ENCODE data around the gene SHC3.

DNA sequence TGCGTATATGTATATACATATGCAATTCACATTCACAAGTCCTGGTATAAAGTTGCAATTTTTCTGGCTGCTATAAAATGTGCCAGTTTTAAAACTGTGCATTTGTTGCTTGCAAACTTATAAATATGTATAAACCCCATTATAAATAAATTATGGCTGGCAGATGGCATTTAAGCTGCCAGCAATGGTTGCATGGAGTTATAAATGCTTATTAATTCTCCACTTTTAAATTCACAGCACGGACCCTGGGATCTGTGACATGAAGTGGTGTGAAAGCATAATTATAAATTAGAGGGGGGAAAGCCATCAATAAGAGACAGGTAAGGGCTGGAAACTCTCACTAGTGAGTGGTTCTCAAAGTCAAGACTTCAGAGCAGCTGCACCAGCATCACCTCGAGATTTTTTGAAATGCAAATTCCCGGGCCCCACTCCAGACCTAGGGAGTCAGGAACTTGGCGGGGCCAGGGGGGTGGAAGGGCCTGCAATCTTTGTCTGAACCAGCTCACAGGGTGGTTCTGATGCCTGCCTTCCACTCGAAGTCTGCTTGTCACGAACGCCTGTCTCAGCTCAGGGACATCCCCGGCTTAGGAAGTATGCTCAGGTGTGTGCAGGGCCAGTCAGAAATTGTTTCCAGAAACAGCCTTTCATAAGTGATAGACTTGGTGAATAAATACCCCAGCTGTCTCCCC, 170.4 kb downstream of the SHC3 start:
- TF ChIP-seq BHLHE40 (IDR thresholded peaks at IDR 0.05; ENCODE audit: borderline replicate concordance) (no peak), LEF1 (IDR thresholded peaks at IDR 0.05; ENCODE audit: borderline replicate concordance) (no peak), CTBP1 (IDR thresholded peaks at IDR 0.05; ENCODE audit: borderline replicate concordance) (no peak), SP1 (IDR thresholded peaks at IDR 0.05) (no peak), SUZ12 (IDR thresholded peaks at IDR 0.05) (no peak), HDGF (IDR thresholded peaks at IDR 0.05; ENCODE audit: borderline replicate concordance) (no peak), FOXK2 (IDR thresholded peaks at IDR 0.05) (no peak), FOXA1 (IDR thresholded peaks at IDR 0.05) (no peak), ZNF384 (IDR thresholded peaks at IDR 0.05) (no peak)
- TF ChIP-seq, protein P1, sequence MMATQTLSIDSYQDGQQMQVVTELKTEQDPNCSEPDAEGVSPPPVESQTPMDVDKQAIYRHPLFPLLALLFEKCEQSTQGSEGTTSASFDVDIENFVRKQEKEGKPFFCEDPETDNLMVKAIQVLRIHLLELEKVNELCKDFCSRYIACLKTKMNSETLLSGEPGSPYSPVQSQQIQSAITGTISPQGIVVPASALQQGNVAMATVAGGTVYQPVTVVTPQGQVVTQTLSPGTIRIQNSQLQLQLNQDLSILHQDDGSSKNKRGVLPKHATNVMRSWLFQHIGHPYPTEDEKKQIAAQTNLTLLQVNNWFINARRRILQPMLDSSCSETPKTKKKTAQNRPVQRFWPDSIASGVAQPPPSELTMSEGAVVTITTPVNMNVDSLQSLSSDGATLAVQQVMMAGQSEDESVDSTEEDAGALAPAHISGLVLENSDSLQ (IDR thresholded peaks at IDR 0.05), result no peak
